ENCODE data around the gene SACM1L. TPM values are rescaled to one million over a fixed set of nuclear protein-coding genes. Genes with fewer than 3 reads are reported as not detected.
"Not testable (repeated sequence)": the region's sequence is repeated elsewhere in the genome, so short reads cannot be mapped to it uniquely, and the experiment has no call there.

SACM1L gene
- total and polyA plus RNA-seq, 2 experiments from 2014 or later: 32.8 to 37.5 TPM

GRCh38 chr3:45751537-45752242, 62.5 kb downstream of the SACM1L start:
- no peaks in the 10 kb centered on the region for H3K36me3 ChIP-seq
- no peak overlapping the region for H3K27ac ChIP-seq
- H3K9me3 ChIP-seq (ENCODE audit: low read depth): no peaks in the 10 kb centered on the region
- TF ChIP-seq CTCF (IDR thresholded peaks at IDR 0.05; ENCODE audit: low read depth, low read length): no peak
- peaks cover 10% of the 10 kb centered on the region for H3K4me1 ChIP-seq (ENCODE audit: low read depth)
- no peak for DNase-seq (ENCODE audit: low read depth in 1 of 2, low spot score in 1 of 2)
- H3K27me3 ChIP-seq: no peaks in the 10 kb centered on the region
- H3K4me3 ChIP-seq: no peak overlapping the region

GRCh38 chr3:45753095-45753494, 63.9 kb downstream of the SACM1L start:
- H3K4me1 ChIP-seq (ENCODE audit: low read depth): peaks cover 20% of the 10 kb centered on the region
- H3K36me3 ChIP-seq: no peaks in the 10 kb centered on the region
- no peak overlapping the region for H3K4me3 ChIP-seq
- no peak overlapping the region for H3K27ac ChIP-seq
- DNase-seq (ENCODE audit: low read depth in 1 of 2, low spot score in 1 of 2): no peak
- no peaks in the 10 kb centered on the region for H3K9me3 ChIP-seq (ENCODE audit: low read depth)
- TF ChIP-seq CTCF (IDR thresholded peaks at IDR 0.05; ENCODE audit: low read depth, low read length): no peak
- H3K27me3 ChIP-seq: no peaks in the 10 kb centered on the region

GRCh38 chr3:45754461-45754860, 65.3 kb downstream of the SACM1L start:
- H3K27me3 ChIP-seq: no peaks in the 10 kb centered on the region
- DNase-seq (ENCODE audit: low read depth in 1 of 2, low spot score in 1 of 2): no peak
- H3K9me3 ChIP-seq (ENCODE audit: low read depth): no peaks in the 10 kb centered on the region
- H3K4me3 ChIP-seq: no peak overlapping the region
- peaks cover 20% of the 10 kb centered on the region for H3K4me1 ChIP-seq (ENCODE audit: low read depth)
- H3K27ac ChIP-seq: no peak overlapping the region
- TF ChIP-seq CTCF (IDR thresholded peaks at IDR 0.05; ENCODE audit: low read depth, low read length): no peak
- no peaks in the 10 kb centered on the region for H3K36me3 ChIP-seq

- TF ChIP-seq CTCF (IDR thresholded peaks at IDR 0.05; ENCODE audit: low read depth, low read length): no peak
- no peaks in the 10 kb centered on the region for H3K9me3 ChIP-seq (ENCODE audit: low read depth)
- DNase-seq (ENCODE audit: low read depth in 1 of 2, low spot score in 1 of 2): no peak
Measured at GRCh38 chr3:45756055-45756454, 66.9 kb downstream of the SACM1L start.

GRCh38 chr3:45757141-45757540, 67.9 kb downstream of the SACM1L start:
- Histone ChIP-seq H3K27ac (peak overlapping the region; percentile 68), H3K4me1 (ENCODE audit: low read depth) (peaks cover 20% of the 10 kb centered on the region)
- not testable (repeated sequence) for H3K9me3 ChIP-seq (ENCODE audit: low read depth); H3K27me3 ChIP-seq; H3K36me3 ChIP-seq; H3K4me3 ChIP-seq; DNase-seq (ENCODE audit: low read depth in 1 of 2, low spot score in 1 of 2)

More at GRCh38 chr3:45756055-45756454, 66.9 kb downstream of the SACM1L start:
- Histone ChIP-seq H3K36me3 (no peaks in the 10 kb centered on the region), H3K4me3 (no peak overlapping the region), H3K27me3 (no peaks in the 10 kb centered on the region), H3K4me1 (ENCODE audit: low read depth) (peaks cover 20% of the 10 kb centered on the region), H3K27ac (peak overlapping the region; percentile 68)

GRCh38 chr3:45758871-45759270, 69.7 kb downstream of the SACM1L start:
- Histone ChIP-seq H3K4me3 (no peak overlapping the region), H3K9me3 (ENCODE audit: low read depth) (no peaks in the 10 kb centered on the region)

More at GRCh38 chr3:45758871-45759270, 69.7 kb downstream of the SACM1L start:
- H3K27me3 ChIP-seq: no peaks in the 10 kb centered on the region
- H3K36me3 ChIP-seq: no peaks in the 10 kb centered on the region
- no peak for TF ChIP-seq CTCF (IDR thresholded peaks at IDR 0.05; ENCODE audit: low read depth, low read length)
- no peak overlapping the region for H3K27ac ChIP-seq
- peaks cover 20% of the 10 kb centered on the region for H3K4me1 ChIP-seq (ENCODE audit: low read depth)
- DNase-seq (ENCODE audit: low read depth in 1 of 2, low spot score in 1 of 2): no peak
